HUES48 (cell line): ENCODE results near the gene MED8.

Source experiments
- H3K27ac ChIP-seq: one replicate; pipeline ENCODE4 v1.7.0; 2013; ENCODE audit warnings: low read depth, low read length, inconsistent platforms
- H3K27me3 ChIP-seq: 2 replicates; pipeline ENCODE4 v1.6.1; 2013; ENCODE audit warnings: mild to moderate bottlenecking, low read length; ENCODE audit not compliant: control insufficient read depth, insufficient read depth
- H3K36me3 ChIP-seq: 2 replicates; pipeline ENCODE4 v1.6.1; 2013; ENCODE audit warnings: low read length; ENCODE audit not compliant: control insufficient read depth, insufficient read depth
- H3K4me1 ChIP-seq: 2 replicates; pipeline ENCODE4 v1.6.1; 2013; ENCODE audit warnings: mild to moderate bottlenecking, low read length; ENCODE audit not compliant: control insufficient read depth, insufficient read depth
- H3K4me3 ChIP-seq: 2 replicates; pipeline ENCODE4 v1.5.1; 2013; ENCODE audit warnings: mild to moderate bottlenecking, low read depth, low read length
- H3K9ac ChIP-seq: 2 replicates; pipeline ENCODE4 v1.6.1; 2013; ENCODE audit warnings: mild to moderate bottlenecking, low read depth, low read length, moderate library complexity
- H3K9me3 ChIP-seq: 2 replicates; pipeline ENCODE4 v1.6.1; 2013; ENCODE audit warnings: low read length; ENCODE audit not compliant: control insufficient read depth, insufficient read depth

MED8 gene

DNA sequence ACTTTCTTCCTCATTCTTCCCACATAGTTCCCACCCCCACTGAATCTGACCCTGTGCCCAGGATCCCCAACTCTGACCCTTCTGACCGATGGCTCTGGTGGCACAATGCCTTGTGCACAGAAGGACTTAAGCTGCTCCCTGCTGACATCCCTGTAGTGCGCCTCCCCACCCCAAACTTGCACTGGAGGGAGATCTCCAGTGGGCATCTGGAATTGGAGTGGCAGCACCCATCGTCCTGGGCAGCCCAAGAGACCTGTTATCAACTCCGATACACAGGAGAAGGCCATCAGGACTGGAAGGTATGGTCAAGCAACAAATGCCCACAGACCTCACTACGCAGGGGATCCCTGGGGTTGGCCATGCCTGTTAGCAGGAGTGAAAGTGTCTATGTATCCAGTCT, 43.0 kb downstream of the MED8 start:
- H3K27me3 ChIP-seq = peaks cover 12% of the 10 kb centered on the region
- no peak overlapping the region for H3K9ac ChIP-seq
- no peaks in the 10 kb centered on the region for H3K36me3 ChIP-seq
- H3K27ac ChIP-seq = no peak overlapping the region
- H3K4me3 ChIP-seq = no peak overlapping the region
- peaks cover 24% of the 10 kb centered on the region for H3K4me1 ChIP-seq
- H3K9me3 ChIP-seq = no peaks in the 10 kb centered on the region

DNA sequence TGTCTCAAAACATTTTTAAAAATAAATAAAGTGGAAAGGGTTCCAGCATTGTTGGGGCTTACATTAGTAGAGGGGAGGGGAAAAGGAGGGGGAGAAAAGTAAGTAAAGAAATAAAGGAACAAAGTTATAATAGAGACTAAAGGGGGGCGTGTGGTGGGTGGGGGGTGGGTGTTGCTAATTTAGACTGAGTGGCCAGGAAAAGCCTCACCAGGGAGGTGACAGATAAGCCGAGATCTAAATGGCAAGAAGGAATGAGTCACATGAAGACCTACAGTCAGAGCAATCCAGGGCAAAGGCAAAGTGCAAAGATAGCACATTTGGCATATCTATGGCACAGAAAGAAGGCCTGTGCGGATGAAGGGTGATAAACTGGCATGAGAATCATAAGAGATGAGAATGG, 44.5 kb downstream of the MED8 start:
- Histone ChIP-seq H3K27ac (no peak overlapping the region), H3K9ac (no peak overlapping the region), H3K27me3 (peaks cover 12% of the 10 kb centered on the region), H3K9me3 (no peaks in the 10 kb centered on the region), H3K4me3 (no peak overlapping the region), H3K36me3 (no peaks in the 10 kb centered on the region), H3K4me1 (peaks cover 20% of the 10 kb centered on the region)

DNA sequence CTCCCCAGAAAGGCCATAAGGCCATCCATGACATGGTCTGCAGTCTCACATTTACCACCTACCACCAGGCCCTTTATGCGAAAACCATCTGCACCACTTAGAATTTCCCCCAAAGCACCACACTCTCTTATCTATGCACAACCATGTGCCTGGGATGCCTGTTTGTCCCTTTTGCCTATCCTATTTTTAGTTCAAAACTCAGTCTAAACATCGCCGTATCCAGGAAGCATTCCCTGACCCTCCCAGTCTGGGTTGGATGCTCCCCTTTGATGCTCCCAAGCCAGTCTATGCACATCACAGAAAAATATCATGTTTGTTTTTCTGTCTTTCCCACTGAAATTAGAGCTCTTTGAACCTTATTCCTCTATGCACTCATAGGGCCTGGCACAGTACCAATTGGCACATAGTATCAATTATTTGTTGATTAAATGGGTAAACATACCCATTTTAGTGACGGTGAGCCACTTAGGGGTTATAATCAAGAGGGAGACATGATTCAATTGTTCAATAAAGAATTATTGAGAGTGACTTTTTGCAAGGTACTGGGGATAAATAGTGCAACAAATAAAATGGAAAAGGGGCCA, 45.2 kb downstream of the MED8 start:
- Histone ChIP-seq H3K27ac (no peak overlapping the region), H3K4me3 (no peak overlapping the region), H3K9me3 (no peaks in the 10 kb centered on the region), H3K4me1 (peaks cover 13% of the 10 kb centered on the region; the same call in 1 of the 2 replicates), H3K9ac (no peak overlapping the region), H3K27me3 (peaks cover 12% of the 10 kb centered on the region), H3K36me3 (no peaks in the 10 kb centered on the region)

- no peaks in the 10 kb centered on the region for H3K27me3 ChIP-seq
- no peak overlapping the region for H3K27ac ChIP-seq
- no peaks in the 10 kb centered on the region for H3K4me1 ChIP-seq
- H3K36me3 ChIP-seq = no peaks in the 10 kb centered on the region
- no peak overlapping the region for H3K9ac ChIP-seq
- H3K9me3 ChIP-seq = no peaks in the 10 kb centered on the region
- H3K4me3 ChIP-seq = no peak overlapping the region
Observed at GRCh38 chr1:43340559-43340958, 49.0 kb downstream of the MED8 start.

GRCh38 chr1:43339584-43340232, 49.9 kb downstream of the MED8 start:
- Histone ChIP-seq H3K4me1 (no peaks in the 10 kb centered on the region), H3K27me3 (no peaks in the 10 kb centered on the region), H3K9ac (no peak overlapping the region), H3K4me3 (no peak overlapping the region), H3K27ac (no peak overlapping the region), H3K9me3 (no peaks in the 10 kb centered on the region), H3K36me3 (no peaks in the 10 kb centered on the region)

DNA sequence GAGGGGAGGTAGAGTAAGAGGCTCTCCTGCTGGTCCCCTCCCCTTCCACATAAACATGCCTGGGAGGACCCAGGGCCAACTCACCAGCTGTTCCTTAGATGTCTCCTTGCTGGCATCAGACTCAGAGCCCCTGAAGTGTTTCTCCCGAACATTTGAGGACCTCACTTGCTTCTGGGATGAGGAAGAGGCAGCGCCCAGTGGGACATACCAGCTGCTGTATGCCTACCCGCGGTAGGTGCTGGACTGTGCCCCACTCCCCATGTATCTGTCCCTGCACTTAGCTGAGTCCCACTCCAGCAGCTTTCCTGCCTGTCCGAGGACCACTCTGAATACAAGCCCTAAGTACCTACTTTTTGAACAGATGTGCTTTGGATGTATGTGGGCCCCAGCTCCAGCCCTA, 51.6 kb downstream of the MED8 start:
- H3K9ac ChIP-seq = no peak overlapping the region
- no peak overlapping the region for H3K4me3 ChIP-seq
- no peak overlapping the region for H3K27ac ChIP-seq
- H3K36me3 ChIP-seq = no peaks in the 10 kb centered on the region
- no peaks in the 10 kb centered on the region for H3K4me1 ChIP-seq
- no peaks in the 10 kb centered on the region for H3K27me3 ChIP-seq
- H3K9me3 ChIP-seq = no peaks in the 10 kb centered on the region

DNA sequence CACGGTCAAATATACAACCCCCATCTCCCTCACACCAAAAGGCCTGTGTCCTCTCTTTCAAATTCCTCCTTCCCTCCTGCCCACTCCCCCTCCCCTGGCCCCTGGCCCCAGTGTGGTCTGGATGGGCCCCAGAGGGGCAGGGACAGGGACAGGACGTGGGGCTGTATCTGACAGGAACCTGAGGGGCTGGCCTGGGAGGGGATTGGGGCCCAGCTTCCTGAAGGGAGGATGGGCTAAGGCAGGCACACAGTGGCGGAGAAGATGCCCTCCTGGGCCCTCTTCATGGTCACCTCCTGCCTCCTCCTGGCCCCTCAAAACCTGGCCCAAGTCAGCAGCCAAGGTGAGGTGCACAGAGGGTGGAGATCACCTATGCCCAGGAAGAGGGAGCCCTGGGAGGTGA, 52.0 kb downstream of the MED8 start, which contains the start of gene MPL:
MPL (plus strand) TSS at position 231 of the 400 bp plus-strand sequence; CDS start at position 262, 31 bp downstream.
- no peaks in the 10 kb centered on the region for H3K36me3 ChIP-seq
- no peaks in the 10 kb centered on the region for H3K4me1 ChIP-seq
- no peak within 1 kb of the TSS for H3K27ac ChIP-seq
- H3K4me3 ChIP-seq = no peak within 1 kb of the TSS
- H3K27me3 ChIP-seq = no peaks in the 10 kb centered on the region
- H3K9ac ChIP-seq = no peak within 1 kb of the TSS
- no peaks in the 10 kb centered on the region for H3K9me3 ChIP-seq

GRCh38 chr1:43334453-43335205, 55.0 kb downstream of the MED8 start:
- peaks cover 11% of the 10 kb centered on the region; the same call in 1 of the 2 replicates for H3K4me1 ChIP-seq
- H3K27ac ChIP-seq = no peak overlapping the region
- no peak overlapping the region for H3K4me3 ChIP-seq
- H3K9me3 ChIP-seq = no peaks in the 10 kb centered on the region
- H3K36me3 ChIP-seq = no peaks in the 10 kb centered on the region
- no peak overlapping the region for H3K9ac ChIP-seq
- H3K27me3 ChIP-seq = no peaks in the 10 kb centered on the region
